H1 (cell line): ENCODE results near the gene ARNT2. TPM values are rescaled to one million over a fixed set of nuclear protein-coding genes. Genes with fewer than 3 reads are reported as not detected.

Experiments used
- CTCF ChIA-PET: fragments of 300-600 bp; sonication (Branson Sonifier 250); formaldehyde crosslinking; loops from one replicate; lab custom pipeline; 2021; ENCODE audit not compliant: partially characterized antibody; lab: Charles Lee
- POLR2A ChIA-PET: fragments of 300-600 bp; sonication (Branson Sonifier 250); formaldehyde crosslinking; loops from one replicate; lab custom pipeline; 2021; ENCODE audit warnings: inconsistent platforms; ENCODE audit not compliant: partially characterized antibody; lab: Charles Lee
- DNase-seq, 2 experiments: peaks; one replicate each; pipeline versions ENCODE4 v3.0.0 to v3.0.0-alpha.2; 2010 to 2022; ENCODE audit warnings: low spot score in 2 of 2, low read depth in 1 of 2, mixed read lengths in 1 of 2
- FAIRE-seq: peaks from 2 replicates; lab custom pipeline; 2011; peaks lifted over from hg19 to GRCh38; lab: Jason Lieb, UNC
- H2AFZ ChIP-seq: 2 replicates; pipeline ENCODE4 v1.8.1; 2012; ENCODE audit warnings: low read length, inconsistent platforms
- H2AK5ac ChIP-seq: 2 replicates; pipeline ENCODE4 v1.6.1; 2013; ENCODE audit warnings: low read depth, low read length
- H2BK120ac ChIP-seq: replicated peaks from 2 replicates; pipeline ENCODE3; 2013; ENCODE audit warnings: low read depth, low read length, inconsistent platforms
- H2BK12ac ChIP-seq: 2 replicates; pipeline ENCODE4 v1.6.1; 2013; ENCODE audit warnings: low read depth, low read length
- H2BK15ac ChIP-seq: 2 replicates; pipeline ENCODE4 v1.6.1; 2013; ENCODE audit warnings: low read length
- H2BK20ac ChIP-seq: 2 replicates; pipeline ENCODE4 v1.6.1; 2013; ENCODE audit warnings: low read length
- H2BK5ac ChIP-seq: 2 replicates; pipeline ENCODE4 v1.6.1; 2013; ENCODE audit warnings: low read depth, low read length
- H3K14ac ChIP-seq: 2 replicates; pipeline ENCODE4 v1.6.1; 2013; ENCODE audit warnings: inconsistent platforms; ENCODE audit not compliant: insufficient read length
- H3K18ac ChIP-seq: 2 replicates; pipeline ENCODE4 v1.6.1; 2013; ENCODE audit warnings: low read length; ENCODE audit errors: extremely low read depth
- H3K23ac ChIP-seq: 2 replicates; pipeline ENCODE4 v1.6.1; 2013; ENCODE audit warnings: inconsistent platforms; ENCODE audit not compliant: insufficient read length
- H3K23me2 ChIP-seq: 2 replicates; pipeline ENCODE4 v1.6.1; 2013; ENCODE audit warnings: low read depth, low read length
- H3K27ac ChIP-seq: 2 replicates; pipeline ENCODE4 v1.6.1; 2011; ENCODE audit warnings: low read depth, low read length, inconsistent platforms
- H3K27me3 ChIP-seq, 4 experiments: replicated peaks in 1 of 4; 1 replicate in 1 of 4; 2 replicates in 3 of 4; pipeline versions ENCODE4 v1.6.1 to v1.8.1; 2011 to 2013; ENCODE audit warnings: low read length in 3 of 4, mild to moderate bottlenecking in 3 of 4, inconsistent platforms in 2 of 4, mixed read lengths in 2 of 4, moderate library complexity in 1 of 4; ENCODE audit not compliant: control insufficient read depth in 3 of 4, insufficient read depth in 3 of 4; ENCODE audit errors: extremely low read depth in 1 of 4
- H3K36me3 ChIP-seq, 4 experiments: 2 replicates each; pipeline versions ENCODE4 v1.6.1 to v1.8.1; 2011 to 2013; ENCODE audit warnings: mild to moderate bottlenecking in 4 of 4, low read length in 3 of 4, moderate library complexity in 2 of 4, control low read depth in 1 of 4, inconsistent platforms in 1 of 4; ENCODE audit not compliant: insufficient read depth in 4 of 4, control insufficient read depth in 2 of 4
- H3K4ac ChIP-seq: replicated peaks from 2 replicates; pipeline ENCODE3; 2013; ENCODE audit warnings: low read length, low read depth, mixed read lengths, inconsistent platforms; ENCODE audit not compliant: insufficient read length
- H3K4me1 ChIP-seq, 4 experiments: replicated peaks in 1 of 4; 1 replicate in 1 of 4; 2 replicates in 3 of 4; pipeline versions ENCODE4 v1.6.1 to v1.8.1; 2011 to 2013; ENCODE audit warnings: low read length in 3 of 4, inconsistent platforms in 2 of 4, mixed read lengths in 1 of 4; ENCODE audit not compliant: insufficient read depth in 4 of 4, control insufficient read depth in 3 of 4
- H3K4me2 ChIP-seq, 2 experiments: 2 replicates each; pipeline versions ENCODE4 v1.6.1 to v1.8.1; 2011 to 2013; ENCODE audit warnings: low read depth in 2 of 2, low read length in 2 of 2, control low read depth in 1 of 2, inconsistent platforms in 1 of 2, mild to moderate bottlenecking in 1 of 2; ENCODE audit not compliant: insufficient read depth in 1 of 2
- H3K4me3 ChIP-seq, 4 experiments: fragments of 200-600, 300-600 bp in 1 of 4; sonication (generic), shearing (Covaris generic), sonication (Bioruptor Twin) in 1 of 4; 2 replicates each; pipeline versions ENCODE4 v1.5.1 to v1.8.1; 2011 to 2016; ENCODE audit warnings: low read length in 4 of 4, low read depth in 3 of 4, control low read depth in 2 of 4, inconsistent platforms in 2 of 4, mild to moderate bottlenecking in 2 of 4, mixed read lengths in 1 of 4, moderate library complexity in 1 of 4; ENCODE audit not compliant: insufficient read depth in 2 of 4; ENCODE audit errors: extremely low read depth in 1 of 4
- H3K56ac ChIP-seq: replicated peaks from 2 replicates; pipeline ENCODE3; 2013; ENCODE audit warnings: low read depth, mild to moderate bottlenecking, mixed read lengths, low read length, inconsistent platforms; ENCODE audit not compliant: insufficient read length
- H3K79me1 ChIP-seq: 2 replicates; pipeline ENCODE4 v1.6.1; 2013; ENCODE audit warnings: low read depth, low read length, control low read depth
- H3K79me2 ChIP-seq, 2 experiments: 2 replicates each; pipeline versions ENCODE4 v1.6.1 to v1.8.1; 2012 to 2013; ENCODE audit warnings: low read length in 2 of 2, mild to moderate bottlenecking in 2 of 2, inconsistent platforms in 1 of 2; ENCODE audit not compliant: insufficient read depth in 2 of 2, control insufficient read depth in 1 of 2
- H3K9ac ChIP-seq, 4 experiments: replicated peaks in 1 of 4; 1 replicate in 1 of 4; 2 replicates in 3 of 4; pipeline versions ENCODE4 v1.6.1 to v1.8.1; 2011 to 2013; ENCODE audit warnings: low read depth in 3 of 4, low read length in 3 of 4, control low read depth in 2 of 4, mild to moderate bottlenecking in 2 of 4, moderate library complexity in 2 of 4, inconsistent platforms in 1 of 4; ENCODE audit errors: extremely low read depth in 1 of 4
- H3K9me3 ChIP-seq, 2 experiments: 2 replicates each; pipeline versions ENCODE4 v1.6.1 to v1.8.1; 2012 to 2013; ENCODE audit warnings: mild to moderate bottlenecking in 2 of 2, moderate library complexity in 2 of 2, control low read depth in 1 of 2, inconsistent platforms in 1 of 2, low read depth in 1 of 2, low read length in 1 of 2, mixed read lengths in 1 of 2; ENCODE audit not compliant: insufficient read depth in 2 of 2
- H4K20me1 ChIP-seq, 2 experiments: replicated peaks in 1 of 2; 2 replicates each; pipeline versions ENCODE3 to v1.8.1; 2011 to 2013; ENCODE audit warnings: inconsistent platforms in 2 of 2, low read length in 2 of 2, mild to moderate bottlenecking in 1 of 2; ENCODE audit not compliant: insufficient read depth in 2 of 2, control insufficient read depth in 1 of 2
- H4K5ac ChIP-seq: 2 replicates; pipeline ENCODE4 v1.6.1; 2013; ENCODE audit warnings: low read length, low read depth, mixed read lengths, inconsistent platforms; ENCODE audit not compliant: insufficient read length
- H4K8ac ChIP-seq: 2 replicates; pipeline ENCODE4 v1.8.0; 2013; ENCODE audit warnings: mild to moderate bottlenecking, moderate library complexity, low read length, inconsistent platforms; ENCODE audit not compliant: insufficient read depth; ENCODE audit errors: extremely low read depth
- H4K91ac ChIP-seq: replicated peaks from 2 replicates; pipeline ENCODE3; 2013; ENCODE audit warnings: low read length, mixed read lengths, inconsistent platforms; ENCODE audit not compliant: insufficient read length
- CHD2 ChIP-seq: IDR thresholded peaks from 2 replicates; pipeline ENCODE4 v1.6.1; 2012; ENCODE audit warnings: low read length, improper control_type of control experiment
- CREB1 ChIP-seq: IDR thresholded peaks from 2 replicates; pipeline ENCODE4 v1.6.1; 2012; ENCODE audit warnings: inconsistent platforms
- CTCF ChIP-seq, 3 experiments: IDR thresholded peaks; 1 replicate in 2 of 3; 2 replicates in 1 of 3; pipeline versions ENCODE4 v1.5.1 to v1.6.1; 2011; ENCODE audit warnings: low read length in 3 of 3, mild to moderate bottlenecking in 3 of 3, inconsistent platforms in 2 of 3, low read depth in 1 of 3, moderate library complexity in 1 of 3; ENCODE audit not compliant: insufficient read depth in 1 of 3; ENCODE audit errors: control extremely low read depth in 1 of 3
- POLR2A ChIP-seq, 2 experiments: IDR thresholded peaks; 1 replicate in 1 of 2; 2 replicates in 1 of 2; pipeline ENCODE4 v1.6.1; 2011; ENCODE audit warnings: low read depth in 2 of 2, low read length in 2 of 2, mild to moderate bottlenecking in 2 of 2; ENCODE audit errors: control extremely low read depth in 1 of 2
- RAD21 ChIP-seq, 2 experiments: IDR thresholded peaks in 1 of 2; conservative IDR thresholded peaks in 1 of 2; 2 replicates each; pipeline ENCODE4 v1.6.1; 2011; ENCODE audit warnings: low read depth in 2 of 2, low read length in 2 of 2, improper control_type of control experiment in 1 of 2, inconsistent platforms in 1 of 2, mild to moderate bottlenecking in 1 of 2, moderate library complexity in 1 of 2
- SIN3A ChIP-seq, 2 experiments: IDR thresholded peaks in 1 of 2; conservative IDR thresholded peaks in 1 of 2; 2 replicates each; pipeline ENCODE4 v1.6.1; 2011 to 2012; ENCODE audit warnings: low read length in 2 of 2, improper control_type of control experiment in 1 of 2, low read depth in 1 of 2, mild to moderate bottlenecking in 1 of 2
- TAF1 ChIP-seq: IDR thresholded peaks from 2 replicates; pipeline ENCODE4 v1.6.1; 2011; ENCODE audit warnings: mild to moderate bottlenecking, low read depth, low read length
- TEAD4 ChIP-seq: IDR thresholded peaks from 2 replicates; pipeline ENCODE4 v1.6.1; 2012; ENCODE audit warnings: low read depth, low read length, inconsistent platforms, mixed read lengths
- YY1 ChIP-seq: IDR thresholded peaks from 2 replicates; pipeline ENCODE4 v1.6.1; 2011; ENCODE audit warnings: low read depth, mild to moderate bottlenecking, low read length
- WGBS, 2 experiments: shearing (Covaris generic) in 1 of 2; methylation state at CpG; one replicate each; pipeline versions ENCODE4 v1.1.6 to v1.1.7; 2013 to 2015; ENCODE audit warnings: low lambda C conversion rate in 2 of 2, mixed read lengths in 2 of 2, inconsistent platforms in 1 of 2, low coverage in 1 of 2, missing lambda C conversion rate in 1 of 2; ENCODE audit not compliant: insufficient replicate concordance in 2 of 2, insufficient coverage in 1 of 2, insufficient read length in 1 of 2; ENCODE audit errors: extremely low coverage in 1 of 2, missing lambda C conversion rate in 1 of 2; 5-methylcytosine and 5-hydroxymethylcytosine counted together
- polyA plus RNA-seq, 7 experiments: library from polyadenylated mRNA; depleted of rRNA in 3 of 7; stranded (reverse) in 5 of 7; unstranded in 2 of 7; fragments of >200 nt in 5 of 7; fragments of 200-250 nt in 2 of 7; gene quantifications; 1 replicate in 5 of 7; 2 replicates in 1 of 7; 4 replicates in 1 of 7; pipeline versions ENCODE4 v1.2.1 to v1.2.3, GENCODE V29; 2011 to 2013; ENCODE audit warnings: missing spikeins in 2 of 7, mixed read lengths in 2 of 7
- total RNA-seq: library from RNA; stranded (reverse); fragmentation: NEBNext Ultra II Directional; extraction: Animal tissue kit (Norgen Biotek cat#: 25700); gene quantifications from 2 replicates; pipeline ENCODE4 v1.2.1, GENCODE V29; 2021

The ARNT2 gene
- total and polyA plus RNA-seq, 2 of the 8 experiments (the other 6 are each of a cell fraction or from before 2014, with no cell fraction given) = 9.5 to 14.6 TPM

DNA sequence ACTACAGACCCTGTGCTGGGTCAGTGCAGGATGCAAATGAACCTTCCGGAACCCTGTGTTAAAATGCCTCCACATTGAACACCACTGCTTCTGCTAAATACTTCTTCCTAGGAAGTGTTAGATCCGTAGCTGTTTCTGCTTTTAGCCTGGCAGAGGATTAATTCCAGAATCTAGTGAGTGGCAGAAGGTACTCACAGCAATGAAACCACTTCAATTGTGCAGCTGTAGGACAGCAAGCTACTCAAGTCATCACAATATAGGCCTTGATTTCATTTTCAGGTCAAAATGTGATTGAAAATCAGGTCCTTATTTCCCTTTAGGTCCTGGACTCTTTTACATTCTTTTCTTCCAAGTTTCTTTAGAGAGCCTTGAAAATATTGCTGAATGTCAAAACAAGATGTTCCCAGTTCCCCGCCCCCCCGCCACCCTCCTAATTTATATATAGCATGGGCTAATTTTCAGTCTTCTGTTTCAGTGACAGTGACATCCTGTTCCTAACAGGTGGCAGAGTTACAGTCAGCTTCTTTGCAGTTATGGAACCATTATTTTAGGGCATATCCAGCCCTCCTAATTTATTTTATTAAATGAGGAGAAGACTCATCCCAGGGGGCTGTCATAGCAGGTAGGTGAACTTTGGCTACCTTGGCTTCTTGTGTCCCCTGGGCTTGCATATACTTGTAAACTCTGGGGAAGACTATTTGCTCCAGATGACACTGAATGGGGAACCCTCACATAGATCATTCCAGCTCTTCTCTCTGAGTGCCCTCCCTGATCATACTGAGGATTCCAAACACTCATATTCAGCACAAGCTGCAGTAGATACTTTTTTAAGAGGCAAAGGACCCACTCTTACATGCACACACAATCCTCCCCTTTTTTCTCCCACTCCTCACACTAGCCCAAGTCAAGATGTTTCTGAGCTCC lies 28.0 kb upstream of the ARNT2 start:
- H3K4me2 ChIP-seq = no peak overlapping the region
- CTCF ChIA-PET = interaction anchor here (0.6 to 1.1 kb wide), 3 partner anchors 8 to 1109 kb away, joined by 3 read pairs; no protein-coding TSS in a partner anchor
- TF ChIP-seq CHD2 (no peak), CREB1 (no peak), CTCF (IDR thresholded peaks at IDR 0.05; ENCODE audit: control extremely low read depth in 1 of 3, insufficient read depth in 1 of 3, low read depth in 1 of 3, low read length in 3 of 3) (no peak), POLR2A (IDR thresholded peaks at IDR 0.05; ENCODE audit: control extremely low read depth in 1 of 2, low read depth in 2 of 2, low read length in 2 of 2) (no peak), TAF1 (no peak), SIN3A (conservative IDR thresholded peaks at IDR 0.05 in 1 of 2, IDR thresholded peaks at IDR 0.05 in 1 of 2; ENCODE audit: low read depth in 1 of 2, low read length in 2 of 2) (no peak), TEAD4 (no peak), RAD21 (IDR thresholded peaks at IDR 0.05 in 1 of 2, conservative IDR thresholded peaks at IDR 0.05 in 1 of 2; ENCODE audit: low read depth in 2 of 2, low read length in 2 of 2) (no peak), YY1 (no peak)

More for the DNA sequence above, 28.0 kb upstream of the ARNT2 start:
- no peaks in the 10 kb centered on the region for H3K36me3 ChIP-seq
- no peak overlapping the region for H3K14ac ChIP-seq
- H3K9me3 ChIP-seq = no peaks in the 10 kb centered on the region
- no peak overlapping the region for H3K4me3 ChIP-seq
- no peaks in the 10 kb centered on the region for H3K79me2 ChIP-seq
- H4K20me1 ChIP-seq = no peaks in the 10 kb centered on the region
- WGBS, 2 experiments = 89% methylated on average over 4 of the region's 4 CpGs; no CpG with 5 or more reads in 1 of the 2 experiments
- H2AK5ac ChIP-seq = no peak overlapping the region
- FAIRE-seq (no peak), DNase-seq (no peak)
- no peak overlapping the region for H2BK20ac ChIP-seq
- no peaks in the 10 kb centered on the region for H3K4me1 ChIP-seq
- H3K23ac ChIP-seq = no peak overlapping the region
- no peak overlapping the region for H3K4ac ChIP-seq
- POLR2A ChIA-PET = no interaction called here
- H3K9ac ChIP-seq = no peak overlapping the region
- no peak overlapping the region for H2AFZ ChIP-seq
- H2BK12ac ChIP-seq = no peak overlapping the region
- no peak overlapping the region for H4K5ac ChIP-seq
- no peak overlapping the region for H2BK15ac ChIP-seq
- no peak overlapping the region for H3K27ac ChIP-seq
- H3K23me2 ChIP-seq = no peaks in the 10 kb centered on the region
- no peak overlapping the region for H2BK5ac ChIP-seq
- H3K27me3 ChIP-seq = no peaks in the 10 kb centered on the region
- no peak overlapping the region for H4K8ac ChIP-seq
- H3K18ac ChIP-seq = no peak overlapping the region
- no peak overlapping the region for H2BK120ac ChIP-seq
- no peak overlapping the region for H3K56ac ChIP-seq
- H4K91ac ChIP-seq = no peak overlapping the region
- no peaks in the 10 kb centered on the region for H3K79me1 ChIP-seq
